ENCODE data around the gene SMAD2. TPM values are rescaled to one million over a fixed set of nuclear protein-coding genes. Genes with fewer than 3 reads are reported as not detected.

SMAD2 gene
- total and polyA plus RNA-seq, 2 of the 8 experiments (the other 6 are each of a cell fraction or from before 2014, with no cell fraction given): 28.4 to 124 TPM

DNA sequence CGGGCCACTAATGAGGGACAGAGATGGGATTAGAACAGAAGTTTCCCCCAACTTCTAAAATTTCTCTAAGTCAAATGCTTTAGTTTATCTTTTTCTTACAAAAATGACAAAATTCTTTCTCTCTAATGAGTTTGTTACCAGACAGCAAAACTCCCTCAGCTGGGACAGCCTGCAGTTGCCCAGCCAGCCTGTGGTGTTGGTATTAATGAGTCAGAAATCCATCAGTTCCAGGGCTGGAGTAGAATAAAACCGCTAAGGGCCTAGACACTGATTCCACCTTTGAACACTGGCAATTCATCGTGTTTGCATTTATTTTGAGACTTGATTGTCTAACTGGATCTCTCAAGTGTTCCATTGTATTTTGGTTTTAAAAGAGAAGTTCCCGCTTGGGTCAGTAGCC, 38.3 kb upstream of the SMAD2 start:
- peak overlapping the region; percentile 5; the same call in 1 of the 2 replicates for H2BK5ac ChIP-seq (ENCODE audit: low read depth, low read length)
- no peak for DNase-seq (ENCODE audit: low read depth in 1 of 2, low spot score in 2 of 2)
- H3K9me3 ChIP-seq (ENCODE audit: insufficient read depth in 2 of 2, low read depth in 1 of 2, low read length in 1 of 2): peaks cover 3 to 6% of the 10 kb centered on the region in 2 experiments; a peak in 3 of 4 replicates
- no peak overlapping the region for H2AFZ ChIP-seq (ENCODE audit: low read length)
- H4K91ac ChIP-seq (replicated peaks; ENCODE audit: insufficient read length, low read length): peak overlapping the region; percentile 52
- H3K27ac ChIP-seq (ENCODE audit: low read depth, low read length): no peak overlapping the region
- POLR2A ChIA-PET (ENCODE audit: partially characterized antibody): interaction anchor here (0.8 to 1.6 kb wide), 4 partner anchors 10 to 39 kb away, joined by 3 to 6 read pairs (median 4); partner anchors contain the start of gene SMAD2
- no peak overlapping the region for H4K8ac ChIP-seq (ENCODE audit: extremely low read depth, insufficient read depth, low read length)
- H3K4me2 ChIP-seq (ENCODE audit: insufficient read depth in 1 of 2, low read depth in 2 of 2, low read length in 2 of 2): peak overlapping the region; percentile 9 to 25; a peak in 1 of 4 replicates
- no peaks in the 10 kb centered on the region for H3K79me1 ChIP-seq (ENCODE audit: low read depth, low read length)
- H4K20me1 ChIP-seq (replicated peaks in 1 of 2; ENCODE audit: control insufficient read depth in 1 of 2, insufficient read depth in 2 of 2, low read length in 2 of 2): no peaks in the 10 kb centered on the region
- H2BK20ac ChIP-seq (ENCODE audit: low read length): peak overlapping the region; percentile 91; the same call in 1 of the 2 replicates
- no peak overlapping the region for H2BK15ac ChIP-seq (ENCODE audit: low read length)
- WGBS, 2 experiments (ENCODE audit: extremely low coverage in 1 of 2, insufficient coverage in 1 of 2, insufficient read length in 1 of 2, insufficient replicate concordance in 2 of 2, low coverage in 1 of 2, low lambda C conversion rate in 2 of 2, missing lambda C conversion rate in 1 of 2): 76% methylated on average over 4 of the region's 4 CpGs; no CpG with 5 or more reads in 1 of the 2 experiments
- peak overlapping the region; percentile 76 for H2BK12ac ChIP-seq (ENCODE audit: low read depth, low read length)
- no peak overlapping the region for H4K5ac ChIP-seq (ENCODE audit: insufficient read length, low read depth, low read length)
- no peaks in the 10 kb centered on the region for H3K79me2 ChIP-seq (ENCODE audit: control insufficient read depth in 1 of 2, insufficient read depth in 2 of 2, low read length in 2 of 2)
- CTCF ChIA-PET (ENCODE audit: partially characterized antibody): interaction anchor here (1.4 to 4.1 kb wide), 2 partner anchors 29 to 39 kb away, joined by 6 to 30 read pairs; no protein-coding TSS in a partner anchor
- no peak overlapping the region for H3K18ac ChIP-seq (ENCODE audit: extremely low read depth, low read length)
- H3K9ac ChIP-seq (replicated peaks in 1 of 4; ENCODE audit: extremely low read depth in 1 of 4, low read depth in 3 of 4, low read length in 3 of 4): no peak overlapping the region
- no peaks in the 10 kb centered on the region; the same call in 1 of the 2 replicates for H3K23me2 ChIP-seq (ENCODE audit: low read depth, low read length)
- H3K14ac ChIP-seq (ENCODE audit: insufficient read length): no peak overlapping the region
- H3K4ac ChIP-seq (replicated peaks; ENCODE audit: insufficient read length, low read depth, low read length): no peak overlapping the region
- H3K4me3 ChIP-seq (ENCODE audit: extremely low read depth in 1 of 4, insufficient read depth in 2 of 4, low read depth in 3 of 4, low read length in 4 of 4): peak overlapping the region in 1 of 4 experiments; percentile 11; a peak in 1 of 8 replicates
- no peak overlapping the region for H3K23ac ChIP-seq (ENCODE audit: insufficient read length)
- H2AK5ac ChIP-seq (ENCODE audit: low read depth, low read length): no peak overlapping the region
- H3K4me1 ChIP-seq (replicated peaks in 1 of 4; ENCODE audit: control insufficient read depth in 3 of 4, insufficient read depth in 4 of 4, low read length in 3 of 4): peaks cover 6 to 21% (median 16%) of the 10 kb centered on the region in 4 experiments; a peak in 6 of 7 replicates
- no peak for FAIRE-seq
- peak overlapping the region; percentile 92 for H2BK120ac ChIP-seq (replicated peaks; ENCODE audit: low read depth, low read length)
- H3K27me3 ChIP-seq (replicated peaks in 1 of 4; ENCODE audit: control insufficient read depth in 3 of 4, extremely low read depth in 1 of 4, insufficient read depth in 3 of 4, low read length in 3 of 4): no peaks in the 10 kb centered on the region
- no peak overlapping the region for H3K56ac ChIP-seq (replicated peaks; ENCODE audit: insufficient read length, low read depth, low read length)
- H3K36me3 ChIP-seq (ENCODE audit: control insufficient read depth in 2 of 4, insufficient read depth in 4 of 4, low read length in 3 of 4): no peaks in the 10 kb centered on the region; a peak in 1 of 8 replicates
- TF ChIP-seq CEBPB (IDR thresholded peaks at IDR 0.05; ENCODE audit: low read depth, low read length) (no peak), SAP30 (IDR thresholded peaks at IDR 0.05; ENCODE audit: insufficient read depth, insufficient replicate concordance, low read length) (no peak), YY1 (IDR thresholded peaks at IDR 0.05; ENCODE audit: low read depth, low read length) (no peak), RXRA (IDR thresholded peaks at IDR 0.05; ENCODE audit: insufficient read depth, low read depth, low read length) (no peak), KDM4A (IDR thresholded peaks at IDR 0.05; ENCODE audit: low read depth, low read length, severe bottlenecking) (no peak), ZNF274 (IDR thresholded peaks at IDR 0.05; ENCODE audit: borderline replicate concordance, extremely low read depth, low read length) (no peak), TCF12 (IDR thresholded peaks at IDR 0.05; ENCODE audit: low read depth, low read length) (no peak), CHD2 (IDR thresholded peaks at IDR 0.05; ENCODE audit: low read length) (no peak), BRCA1 (IDR thresholded peaks at IDR 0.05; ENCODE audit: low read depth, low read length) (no peak), POU5F1 (IDR thresholded peaks at IDR 0.05; ENCODE audit: low read depth, low read length) (no peak), CHD1 (IDR thresholded peaks at IDR 0.05; ENCODE audit: low read depth, low read length) (no peak), RAD21 (IDR thresholded peaks at IDR 0.05 in 1 of 2, conservative IDR thresholded peaks at IDR 0.05 in 1 of 2; ENCODE audit: low read depth in 2 of 2, low read length in 2 of 2) (no peak)
- TF ChIP-seq, protein P1, sequence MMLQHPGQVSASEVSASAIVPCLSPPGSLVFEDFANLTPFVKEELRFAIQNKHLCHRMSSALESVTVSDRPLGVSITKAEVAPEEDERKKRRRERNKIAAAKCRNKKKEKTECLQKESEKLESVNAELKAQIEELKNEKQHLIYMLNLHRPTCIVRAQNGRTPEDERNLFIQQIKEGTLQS (IDR thresholded peaks at IDR 0.05; ENCODE audit: insufficient read depth, low read depth, low read length): no peak
